GM21737 (cell line): Measurements from ENCODE around the gene KANSL1.
"Not testable (repeated sequence)": the region's sequence is repeated elsewhere in the genome, so short reads cannot be mapped to it uniquely, and the experiment has no call there.

Experiments
- ATAC-seq: cut with Tn5 transposase; IDR thresholded peaks from one replicate; pipeline ENCODE4 v1.9.1; 2021; ENCODE audit warnings: mild to moderate bottlenecking, moderate library complexity; ENCODE audit not compliant: unreplicated experiment

The KANSL1 gene

GRCh38 chr17:46120078-46120477, 73.2 kb downstream of the KANSL1 start:
- no peak for ATAC-seq

GRCh38 chr17:46118964-46119363, 74.3 kb downstream of the KANSL1 start:
- ATAC-seq, result no peak

GRCh38 chr17:46117850-46118696, 75.2 kb downstream of the KANSL1 start:
- ATAC-seq, result no peak

- no peak for ATAC-seq
Measured at GRCh38 chr17:46117117-46117516, 76.1 kb downstream of the KANSL1 start.

- no peak for ATAC-seq
Measured at GRCh38 chr17:46115699-46116098, 77.5 kb downstream of the KANSL1 start.

- not testable (repeated sequence) for ATAC-seq
Measured at GRCh38 chr17:46111236-46111635, 82.0 kb downstream of the KANSL1 start.

GRCh38 chr17:46110219-46110618, 83.0 kb downstream of the KANSL1 start:
- ATAC-seq, result no peak

- no peak for ATAC-seq
Measured at GRCh38 chr17:46109603-46110189, 83.5 kb downstream of the KANSL1 start.

- ATAC-seq, result no peak
Measured at GRCh38 chr17:46108550-46109110, 84.6 kb downstream of the KANSL1 start.

GRCh38 chr17:46108120-46108519, 85.1 kb downstream of the KANSL1 start:
- no peak for ATAC-seq

- no peak for ATAC-seq
Measured at GRCh38 chr17:46106966-46107644, 86.1 kb downstream of the KANSL1 start.

GRCh38 chr17:46102806-46103205, 90.4 kb downstream of the KANSL1 start:
- ATAC-seq, result not testable (repeated sequence)

GRCh38 chr17:46101785-46102617, 91.2 kb downstream of the KANSL1 start:
- ATAC-seq, result not testable (repeated sequence)

GRCh38 chr17:46100590-46100989, 92.6 kb downstream of the KANSL1 start:
- no peak for ATAC-seq

GRCh38 chr17:46099865-46100264, 93.4 kb downstream of the KANSL1 start:
- no peak for ATAC-seq

- ATAC-seq, result no peak
Measured at GRCh38 chr17:46097497-46097896, 95.7 kb downstream of the KANSL1 start.

- no peak for ATAC-seq
Measured at GRCh38 chr17:46092991-46093390, 100.2 kb downstream of the KANSL1 start.

- ATAC-seq, result no peak
Measured at GRCh38 chr17:46090871-46091270, 102.4 kb downstream of the KANSL1 start.

- ATAC-seq, result no peak
Measured at GRCh38 chr17:46089389-46089965, 103.8 kb downstream of the KANSL1 start.

GRCh38 chr17:46088595-46088994, 104.6 kb downstream of the KANSL1 start:
- ATAC-seq, result no peak
